MM.1S (cell line): ENCODE measurements around the gene CRACDL.

Source experiments
- DNase-seq: peaks from one replicate; pipeline ENCODE4 v3.0.0-alpha.2; 2015
- H2AFZ ChIP-seq: fragments of 300-600 bp; sonication (generic); 2 replicates; pipeline ENCODE4 v1.6.0; 2016; ENCODE audit warnings: antibody characterized with exemption, low read length
- H3F3A ChIP-seq: fragments of 300-600 bp; sonication (generic); 2 replicates; pipeline ENCODE4 v1.6.1; 2016; ENCODE audit warnings: mild to moderate bottlenecking, antibody characterized with exemption, low read length, moderate library complexity, mixed read lengths; ENCODE audit not compliant: insufficient read depth
- H3K27ac ChIP-seq: fragments of 300-600 bp; sonication (generic); 2 replicates; pipeline ENCODE4 v1.5.1; 2016; ENCODE audit warnings: mild to moderate bottlenecking, low read length
- H3K27me3 ChIP-seq: fragments of 300-600 bp; sonication (generic); replicated peaks from 2 replicates; pipeline ENCODE4 v1.6.0; 2016; ENCODE audit warnings: low read length; ENCODE audit not compliant: insufficient read depth
- H3K36me3 ChIP-seq: fragments of 300-600 bp; sonication (generic); replicated peaks from 2 replicates; pipeline ENCODE4 v1.6.1; 2016; ENCODE audit warnings: mild to moderate bottlenecking, low read length, mixed read lengths; ENCODE audit not compliant: insufficient read depth
- H3K4me1 ChIP-seq: fragments of 300-600 bp; sonication (generic); 2 replicates; pipeline ENCODE4 v1.6.1; 2016; ENCODE audit warnings: low read length, mixed read lengths
- H3K4me2 ChIP-seq: fragments of 300-600 bp; sonication (generic); 2 replicates; pipeline ENCODE4 v1.6.0; 2016; ENCODE audit warnings: low read depth, low read length
- H3K4me3 ChIP-seq: fragments of 300-600 bp; sonication (generic); 2 replicates; pipeline ENCODE4 v1.5.1; 2016; ENCODE audit warnings: low read length, mixed read lengths
- H3K79me2 ChIP-seq: fragments of 300-600 bp; sonication (generic); 2 replicates; pipeline ENCODE4 v1.6.1; 2016; ENCODE audit warnings: mixed run types, low read length, mixed read lengths
- H3K9ac ChIP-seq: fragments of 300-600 bp; sonication (generic); 2 replicates; pipeline ENCODE4 v1.6.1; 2016; ENCODE audit warnings: low read length, mixed read lengths
- H3K9me2 ChIP-seq: fragments of 300-600 bp; sonication (generic); replicated peaks from 2 replicates; pipeline ENCODE4 v1.6.1; 2016; ENCODE audit warnings: mild to moderate bottlenecking, low read length, mixed read lengths; ENCODE audit not compliant: insufficient read depth
- H3K9me3 ChIP-seq: fragments of 300-600 bp; sonication (generic); replicated peaks from 2 replicates; pipeline ENCODE4 v1.6.1; 2016; ENCODE audit warnings: mild to moderate bottlenecking, low read length, mixed read lengths; ENCODE audit not compliant: insufficient read depth
- H4K20me1 ChIP-seq: fragments of 300-600 bp; sonication (generic); 2 replicates; pipeline ENCODE4 v1.6.1; 2016; ENCODE audit warnings: mild to moderate bottlenecking, low read length, moderate library complexity, mixed read lengths; ENCODE audit not compliant: insufficient read depth
- EZH2 ChIP-seq: fragments of 300-600 bp; sonication (generic); optimal IDR thresholded peaks from 2 replicates; pipeline ENCODE3; 2017; ENCODE audit warnings: low read depth, mild to moderate bottlenecking, antibody characterized with exemption, low read length, mixed read lengths
- EZH2phosphoT487 ChIP-seq: fragments of 300-600 bp; sonication (generic); IDR thresholded peaks from 2 replicates; pipeline ENCODE4 v1.6.1; 2018; ENCODE audit warnings: antibody characterized with exemption, low read length
- TF ChIP-seq, protein P1 (sequence below): fragments of 300-600 bp; sonication (generic); IDR thresholded peaks from 2 replicates; pipeline ENCODE4 v1.5.1; 2016; ENCODE audit warnings: antibody characterized with exemption, low read length, mixed read lengths

Gene CRACDL

DNA sequence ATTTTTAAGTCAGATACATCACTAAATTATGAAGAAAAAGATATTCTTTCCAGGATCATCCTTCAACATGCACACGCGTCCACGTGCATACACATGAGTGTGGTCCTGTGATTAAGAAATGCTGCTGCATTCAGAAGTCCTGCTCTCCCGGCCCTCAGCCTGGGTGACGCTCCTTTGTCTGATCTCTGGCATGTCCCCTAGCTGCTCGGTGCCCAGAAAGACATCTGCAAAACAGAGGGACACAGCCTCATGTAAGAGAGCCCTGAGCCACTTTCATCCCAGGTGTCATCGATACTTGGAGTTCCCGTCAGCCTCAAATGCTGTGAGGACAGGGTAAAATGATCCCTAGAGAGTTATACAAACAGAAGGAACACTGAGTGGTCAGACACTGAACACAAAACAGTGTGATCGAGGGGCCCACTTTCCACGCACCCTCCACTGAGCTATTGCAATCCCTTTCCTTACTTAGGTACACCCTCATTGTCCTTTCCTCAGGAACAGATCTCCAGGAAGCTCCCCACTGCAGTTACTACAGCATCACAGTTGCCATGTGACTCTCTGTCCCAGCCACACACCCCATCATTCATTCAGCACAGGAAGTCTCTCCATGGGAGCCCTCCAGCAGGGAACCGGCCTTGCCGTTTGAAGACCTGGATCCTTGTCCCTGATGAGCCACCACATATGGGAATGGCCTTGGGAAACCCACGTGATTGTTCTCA, 32.1 kb downstream of the CRACDL start:
- Histone ChIP-seq H3F3A (no peaks in the 10 kb centered on the region), H3K4me2 (no peak overlapping the region), H3K36me3 (no peaks in the 10 kb centered on the region), H3K4me1 (no peaks in the 10 kb centered on the region), H3K9me2 (no peaks in the 10 kb centered on the region), H3K9ac (no peak overlapping the region), H3K4me3 (no peak overlapping the region), H3K9me3 (no peaks in the 10 kb centered on the region), H3K27ac (no peak overlapping the region), H3K27me3 (no peaks in the 10 kb centered on the region), H3K79me2 (no peaks in the 10 kb centered on the region), H2AFZ (no peak overlapping the region), H4K20me1 (no peaks in the 10 kb centered on the region)
- DNase-seq = no peak
- TF ChIP-seq EZH2phosphoT487 = no peak
- TF ChIP-seq EZH2 = no peak
- TF ChIP-seq, protein P1, sequence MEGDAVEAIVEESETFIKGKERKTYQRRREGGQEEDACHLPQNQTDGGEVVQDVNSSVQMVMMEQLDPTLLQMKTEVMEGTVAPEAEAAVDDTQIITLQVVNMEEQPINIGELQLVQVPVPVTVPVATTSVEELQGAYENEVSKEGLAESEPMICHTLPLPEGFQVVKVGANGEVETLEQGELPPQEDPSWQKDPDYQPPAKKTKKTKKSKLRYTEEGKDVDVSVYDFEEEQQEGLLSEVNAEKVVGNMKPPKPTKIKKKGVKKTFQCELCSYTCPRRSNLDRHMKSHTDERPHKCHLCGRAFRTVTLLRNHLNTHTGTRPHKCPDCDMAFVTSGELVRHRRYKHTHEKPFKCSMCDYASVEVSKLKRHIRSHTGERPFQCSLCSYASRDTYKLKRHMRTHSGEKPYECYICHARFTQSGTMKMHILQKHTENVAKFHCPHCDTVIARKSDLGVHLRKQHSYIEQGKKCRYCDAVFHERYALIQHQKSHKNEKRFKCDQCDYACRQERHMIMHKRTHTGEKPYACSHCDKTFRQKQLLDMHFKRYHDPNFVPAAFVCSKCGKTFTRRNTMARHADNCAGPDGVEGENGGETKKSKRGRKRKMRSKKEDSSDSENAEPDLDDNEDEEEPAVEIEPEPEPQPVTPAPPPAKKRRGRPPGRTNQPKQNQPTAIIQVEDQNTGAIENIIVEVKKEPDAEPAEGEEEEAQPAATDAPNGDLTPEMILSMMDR = no peak

DNA sequence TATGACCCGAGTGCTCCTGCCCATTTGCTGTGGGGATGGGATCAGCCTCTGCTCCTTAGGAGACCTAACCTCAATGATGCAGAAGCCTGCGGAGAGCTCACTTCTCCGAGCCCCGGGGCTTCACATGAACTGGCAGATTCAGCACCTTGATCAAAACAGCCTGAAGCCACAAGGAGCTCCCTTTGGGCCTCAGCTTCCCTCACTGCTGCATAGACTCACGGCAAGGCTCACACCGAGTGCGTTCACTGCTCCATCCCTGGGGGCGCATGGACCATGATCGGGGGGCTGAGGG, 33.0 kb downstream of the CRACDL start:
- Histone ChIP-seq H3K79me2 (no peaks in the 10 kb centered on the region), H3K27ac (no peak overlapping the region), H3K9me2 (no peaks in the 10 kb centered on the region), H4K20me1 (no peaks in the 10 kb centered on the region), H3K9me3 (no peaks in the 10 kb centered on the region), H3K9ac (no peak overlapping the region), H3K36me3 (no peaks in the 10 kb centered on the region), H3K4me3 (no peak overlapping the region), H2AFZ (no peak overlapping the region), H3K27me3 (no peaks in the 10 kb centered on the region), H3K4me1 (no peaks in the 10 kb centered on the region), H3K4me2 (no peak overlapping the region), H3F3A (no peaks in the 10 kb centered on the region)
- DNase-seq = no peak
- TF ChIP-seq, protein P1 = no peak
- TF ChIP-seq EZH2phosphoT487 (no peak), EZH2 (no peak)

DNA sequence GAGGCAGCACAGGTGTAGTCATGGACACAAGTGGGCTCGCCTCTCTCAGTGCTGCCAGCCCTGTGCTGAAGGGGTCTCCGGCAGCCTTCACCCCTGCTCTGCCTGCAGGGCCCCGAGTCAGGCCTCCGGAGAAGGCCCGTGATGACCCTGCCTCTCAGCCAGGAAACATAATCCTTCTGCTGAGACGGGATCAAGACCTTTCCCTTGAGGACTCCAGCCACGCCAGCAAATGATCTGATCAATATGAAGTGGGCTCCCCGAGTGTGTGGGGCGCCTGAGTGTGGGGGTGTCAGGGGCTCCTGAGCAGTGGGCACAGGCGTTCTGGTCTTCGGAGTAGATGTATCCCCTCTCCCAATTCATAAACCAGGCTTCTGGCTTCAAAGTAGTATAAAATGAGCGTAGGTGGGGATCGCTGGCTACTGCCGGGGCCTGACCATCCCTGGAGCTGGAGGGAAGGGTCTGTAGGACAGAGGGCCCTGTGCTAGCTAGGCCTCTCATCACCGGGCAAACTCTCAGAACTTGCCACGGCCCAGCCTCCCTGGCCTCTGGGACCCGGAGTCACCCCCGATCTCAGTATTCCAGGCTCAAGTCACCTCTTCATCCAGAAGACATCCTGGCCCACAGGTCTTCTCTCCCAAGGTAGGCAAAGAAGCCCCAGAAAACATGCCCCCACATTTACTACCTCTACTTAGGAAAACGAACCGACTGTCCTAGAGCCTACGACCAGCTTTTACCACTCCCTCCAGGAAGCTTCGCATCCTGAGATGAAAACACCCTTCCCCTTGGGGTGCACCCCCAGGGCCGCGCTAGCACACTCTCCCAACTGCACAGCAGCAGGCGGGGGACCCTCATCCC, 33.6 kb downstream of the CRACDL start:
- Histone ChIP-seq H3K79me2 (no peaks in the 10 kb centered on the region), H3K27me3 (no peaks in the 10 kb centered on the region), H3K9ac (no peak overlapping the region), H3K4me3 (no peak overlapping the region), H3K4me2 (no peak overlapping the region), H4K20me1 (no peaks in the 10 kb centered on the region), H3K27ac (no peak overlapping the region), H3K9me2 (no peaks in the 10 kb centered on the region), H3K4me1 (no peaks in the 10 kb centered on the region), H3K36me3 (no peaks in the 10 kb centered on the region), H3F3A (no peaks in the 10 kb centered on the region), H2AFZ (no peak overlapping the region), H3K9me3 (no peaks in the 10 kb centered on the region)
- TF ChIP-seq EZH2phosphoT487 (no peak), EZH2 (no peak)
- TF ChIP-seq, protein P1 = no peak
- no peak for DNase-seq
